Nephron (organoid): ENCODE measurements around the gene DLX3.

Source experiments
- H3K27ac Mint-ChIP-seq, 3 experiments: 2 replicates each; pipeline ENCODE4 v1.8.0; 2020; ENCODE audit warnings: mixed read lengths in 3 of 3, mild to moderate bottlenecking in 2 of 3, moderate library complexity in 1 of 3
- H3K27me3 Mint-ChIP-seq: 2 replicates; pipeline ENCODE4 v1.8.0; 2021; ENCODE audit warnings: low read depth, mild to moderate bottlenecking, moderate library complexity, mixed read lengths
- H3K36me3 Mint-ChIP-seq: 2 replicates; pipeline ENCODE4 v1.8.0; 2020; ENCODE audit warnings: low read depth, mixed read lengths
- H3K4me1 Mint-ChIP-seq: 2 replicates; pipeline ENCODE4 v1.8.0; 2020; ENCODE audit warnings: mixed read lengths
- H3K4me3 Mint-ChIP-seq, 3 experiments: 2 replicates each; pipeline ENCODE4 v1.8.0; 2020; ENCODE audit warnings: mild to moderate bottlenecking in 3 of 3, mixed read lengths in 3 of 3, moderate library complexity in 2 of 3
- H3K9me3 Mint-ChIP-seq: 2 replicates; pipeline ENCODE4 v1.8.0; 2020; ENCODE audit warnings: mixed read lengths
- CTCF ChIP-seq, 3 experiments: fragments of 200-600 bp; sonication (generic); IDR thresholded peaks; one replicate each; pipeline ENCODE4 v1.5.0; 2021; ENCODE audit warnings: antibody characterized with exemption in 3 of 3; ENCODE audit not compliant: unreplicated experiment in 3 of 3

Gene DLX3

GRCh38 chr17:49992933-49993422 lies 2.0 kb downstream of the DLX3 start:
- no peaks in the 10 kb centered on the region for H3K9me3 Mint-ChIP-seq
- H3K4me3 Mint-ChIP-seq = peak overlapping the region; percentile 69 to 79 (median 75)
- H3K27ac Mint-ChIP-seq = no peak overlapping the region
- H3K36me3 Mint-ChIP-seq = no peaks in the 10 kb centered on the region
- H3K4me1 Mint-ChIP-seq = peaks cover 18% of the 10 kb centered on the region
- no peak for TF ChIP-seq CTCF (IDR thresholded peaks at IDR 0.05; ENCODE audit: unreplicated experiment in 3 of 3)
- H3K27me3 Mint-ChIP-seq = peaks cover 98% of the 10 kb centered on the region

- TF ChIP-seq CTCF (IDR thresholded peaks at IDR 0.05; ENCODE audit: unreplicated experiment in 3 of 3) = no peak
- Mint-ChIP-seq H3K27ac (no peak overlapping the region), H3K36me3 (no peaks in the 10 kb centered on the region), H3K9me3 (no peaks in the 10 kb centered on the region), H3K4me3 (peak overlapping the region; percentile 69 to 79 (median 75)), H3K4me1 (peaks cover 18% of the 10 kb centered on the region), H3K27me3 (peaks cover 96% of the 10 kb centered on the region)
Measured at GRCh38 chr17:49992191-49992932, 2.7 kb downstream of the DLX3 start.

GRCh38 chr17:49991409-49991808 lies 3.6 kb downstream of the DLX3 start:
- no peaks in the 10 kb centered on the region for H3K36me3 Mint-ChIP-seq
- H3K4me3 Mint-ChIP-seq = no peak overlapping the region
- peaks cover 24% of the 10 kb centered on the region for H3K4me1 Mint-ChIP-seq
- peaks cover 97% of the 10 kb centered on the region for H3K27me3 Mint-ChIP-seq
- TF ChIP-seq CTCF (IDR thresholded peaks at IDR 0.05; ENCODE audit: unreplicated experiment in 3 of 3) = no peak
- H3K9me3 Mint-ChIP-seq = peaks cover 3% of the 10 kb centered on the region
- H3K27ac Mint-ChIP-seq = no peak overlapping the region

GRCh38 chr17:49990921-49991320 lies 4.1 kb downstream of the DLX3 start:
- TF ChIP-seq CTCF (IDR thresholded peaks at IDR 0.05; ENCODE audit: unreplicated experiment in 3 of 3) = no peak

GRCh38 chr17:49990331-49990730 lies 4.7 kb downstream of the DLX3 start:
- peaks cover 3% of the 10 kb centered on the region for H3K9me3 Mint-ChIP-seq
- H3K27me3 Mint-ChIP-seq = peaks cover 93% of the 10 kb centered on the region
- no peak for TF ChIP-seq CTCF (IDR thresholded peaks at IDR 0.05; ENCODE audit: unreplicated experiment in 3 of 3)
- H3K4me1 Mint-ChIP-seq = peaks cover 24% of the 10 kb centered on the region
- H3K27ac Mint-ChIP-seq = no peak overlapping the region
- no peaks in the 10 kb centered on the region for H3K36me3 Mint-ChIP-seq
- H3K4me3 Mint-ChIP-seq = no peak overlapping the region

More at GRCh38 chr17:49990921-49991320, 4.1 kb downstream of the DLX3 start:
- Mint-ChIP-seq H3K27ac (no peak overlapping the region), H3K4me3 (peak overlapping the region in 1 of 3 experiments; percentile 17), H3K36me3 (no peaks in the 10 kb centered on the region), H3K9me3 (peaks cover 3% of the 10 kb centered on the region), H3K4me1 (peaks cover 26% of the 10 kb centered on the region), H3K27me3 (peaks cover 95% of the 10 kb centered on the region)

- Mint-ChIP-seq H3K4me1 (peaks cover 16% of the 10 kb centered on the region), H3K4me3 (no peak overlapping the region), H3K36me3 (no peaks in the 10 kb centered on the region), H3K27ac (no peak overlapping the region), H3K27me3 (peaks cover 90% of the 10 kb centered on the region), H3K9me3 (peaks cover 6% of the 10 kb centered on the region)
- TF ChIP-seq CTCF (IDR thresholded peaks at IDR 0.05; ENCODE audit: unreplicated experiment in 3 of 3) = no peak
Measured at GRCh38 chr17:49989518-49989880, 5.5 kb downstream of the DLX3 start.
